K562 (cell line): ENCODE measurements around the gene ARHGAP4. TPM values are rescaled to one million over a fixed set of nuclear protein-coding genes. Genes with fewer than 3 reads are reported as not detected.
A peak's percentile ranks its signal among the peaks of the same experiment; 100 is the strongest.

Experiments used
- MEIS2 ChIP-seq: fragments of 450-650 bp; IDR thresholded peaks from 2 replicates; pipeline ENCODE4 v1.6.1; 2014; ENCODE audit warnings: mild to moderate bottlenecking; ENCODE audit not compliant: partially characterized antibody
- PCBP1 ChIP-seq: fragments of 200-400 bp; formaldehyde crosslinking; IDR thresholded peaks from 2 replicates; pipeline ENCODE4 v1.6.1; 2018; ENCODE audit warnings: mild to moderate bottlenecking, low read depth, low read length; ENCODE audit not compliant: poor library complexity, severe bottlenecking
- POLR2G ChIP-seq: fragments of 200-400 bp; formaldehyde crosslinking; IDR thresholded peaks from 2 replicates; pipeline ENCODE4 v1.6.1; 2017; ENCODE audit warnings: low read depth, mild to moderate bottlenecking, antibody characterized with exemption, low read length, moderate library complexity
- SLC30A9 ChIP-seq: fragments of 250-450 bp; sonication (Bioruptor Pico); IDR thresholded peaks from 2 replicates; pipeline ENCODE4 v1.8.0; 2022; ENCODE audit warnings: mild to moderate bottlenecking, moderate library complexity
- SRSF1 ChIP-seq: fragments of 200-400 bp; formaldehyde crosslinking; IDR thresholded peaks from 2 replicates; pipeline ENCODE4 v1.6.1; 2017; ENCODE audit warnings: mild to moderate bottlenecking, low read depth, low read length, moderate library complexity
- ZBTB49 ChIP-seq: sonication (generic); formaldehyde crosslinking; IDR thresholded peaks from 2 replicates; pipeline ENCODE4 v1.8.0; 2022; ENCODE audit warnings: missing genetic modification reagents, mild to moderate bottlenecking, borderline replicate concordance
- ZC3H11A ChIP-seq: IDR thresholded peaks from 2 replicates; pipeline ENCODE4 v1.6.1; 2012; ENCODE audit warnings: low read depth, low read length, improper control_type of control experiment
- ZNF143 ChIP-seq: sonication (generic); formaldehyde crosslinking; IDR thresholded peaks from 2 replicates; pipeline ENCODE4 v1.9.0; 2022; ENCODE audit warnings: mild to moderate bottlenecking, missing genetic modification reagents
- polyA plus RNA-seq, 8 experiments: library from polyadenylated mRNA; depleted of rRNA in 4 of 8; stranded (reverse) in 5 of 8; unstranded in 3 of 8; fragments of >200 nt; fragmentation: Nextera tagmentation in 2 of 8; fragmentation: Illumina TruSeq in 1 of 8; extraction: Ambion mirVana in 2 of 8; extraction: Trizol in 1 of 8; gene quantifications; 2 replicates each; pipeline versions ENCODE4 v1.2.1 to v1.2.3, GENCODE V29; 2011 to 2014; ENCODE audit warnings: inconsistent platforms in 1 of 8, missing spikeins in 1 of 8
- total RNA-seq, 7 experiments: library from RNA; depleted of rRNA in 6 of 7; stranded (reverse); fragments of >200 nt in 6 of 7; fragmentation: Illumina TruSeq in 2 of 7; extraction: Trizol in 2 of 7; gene quantifications; 2 replicates each; pipeline versions ENCODE4 v1.2.1 to v1.2.3, GENCODE V29; 2011 to 2021; ENCODE audit warnings: low replicate concordance in 1 of 7
- TF ChIP-seq, protein P1 (sequence below), 2 experiments: fragments of 450-650 bp in 1 of 2; sonication (generic) in 1 of 2; formaldehyde crosslinking in 1 of 2; IDR thresholded peaks; 2 replicates each; pipeline versions ENCODE4 v1.7.1 to v1.9.0; 2016 to 2022; ENCODE audit warnings: inconsistent platforms in 1 of 2, mild to moderate bottlenecking in 1 of 2, missing genetic modification reagents in 1 of 2
- TF ChIP-seq, protein P2 (sequence below): sonication (generic); formaldehyde crosslinking; IDR thresholded peaks from 2 replicates; pipeline ENCODE4 v1.9.0; 2022; ENCODE audit warnings: mild to moderate bottlenecking, missing genetic modification reagents
- TF ChIP-seq, protein P3 (sequence below): fragments of 250-450 bp; sonication (Bioruptor Pico); IDR thresholded peaks from 2 replicates; pipeline ENCODE4 v1.5.0; 2021
- TF ChIP-seq, protein P4 (sequence below): fragments of 450-650 bp; IDR thresholded peaks from 2 replicates; pipeline ENCODE4 v1.6.1; 2014; ENCODE audit warnings: low read depth, mild to moderate bottlenecking, moderate library complexity, borderline replicate concordance

Gene ARHGAP4
- total and polyA plus RNA-seq, 9 of the 15 experiments (the other 6 are each of a cell fraction or from before 2014, with no cell fraction given): 0.30 to 81.8 (median 13.5) TPM

- TF ChIP-seq ZBTB49: no peak
- no peak for TF ChIP-seq ZC3H11A
- peak; percentile 80 for TF ChIP-seq POLR2G
- TF ChIP-seq, protein P1, sequence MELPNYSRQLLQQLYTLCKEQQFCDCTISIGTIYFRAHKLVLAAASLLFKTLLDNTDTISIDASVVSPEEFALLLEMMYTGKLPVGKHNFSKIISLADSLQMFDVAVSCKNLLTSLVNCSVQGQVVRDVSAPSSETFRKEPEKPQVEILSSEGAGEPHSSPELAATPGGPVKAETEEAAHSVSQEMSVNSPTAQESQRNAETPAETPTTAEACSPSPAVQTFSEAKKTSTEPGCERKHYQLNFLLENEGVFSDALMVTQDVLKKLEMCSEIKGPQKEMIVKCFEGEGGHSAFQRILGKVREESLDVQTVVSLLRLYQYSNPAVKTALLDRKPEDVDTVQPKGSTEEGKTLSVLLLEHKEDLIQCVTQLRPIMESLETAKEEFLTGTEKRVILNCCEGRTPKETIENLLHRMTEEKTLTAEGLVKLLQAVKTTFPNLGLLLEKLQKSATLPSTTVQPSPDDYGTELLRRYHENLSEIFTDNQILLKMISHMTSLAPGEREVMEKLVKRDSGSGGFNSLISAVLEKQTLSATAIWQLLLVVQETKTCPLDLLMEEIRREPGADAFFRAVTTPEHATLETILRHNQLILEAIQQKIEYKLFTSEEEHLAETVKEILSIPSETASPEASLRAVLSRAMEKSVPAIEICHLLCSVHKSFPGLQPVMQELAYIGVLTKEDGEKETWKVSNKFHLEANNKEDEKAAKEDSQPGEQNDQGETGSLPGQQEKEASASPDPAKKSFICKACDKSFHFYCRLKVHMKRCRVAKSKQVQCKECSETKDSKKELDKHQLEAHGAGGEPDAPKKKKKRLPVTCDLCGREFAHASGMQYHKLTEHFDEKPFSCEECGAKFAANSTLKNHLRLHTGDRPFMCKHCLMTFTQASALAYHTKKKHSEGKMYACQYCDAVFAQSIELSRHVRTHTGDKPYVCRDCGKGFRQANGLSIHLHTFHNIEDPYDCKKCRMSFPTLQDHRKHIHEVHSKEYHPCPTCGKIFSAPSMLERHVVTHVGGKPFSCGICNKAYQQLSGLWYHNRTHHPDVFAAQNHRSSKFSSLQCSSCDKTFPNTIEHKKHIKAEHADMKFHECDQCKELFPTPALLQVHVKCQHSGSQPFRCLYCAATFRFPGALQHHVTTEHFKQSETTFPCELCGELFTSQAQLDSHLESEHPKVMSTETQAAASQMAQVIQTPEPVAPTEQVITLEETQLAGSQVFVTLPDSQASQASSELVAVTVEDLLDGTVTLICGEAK (IDR thresholded peaks at IDR 0.05): no peak
- TF ChIP-seq, protein P1 (CRISPR knock-in tag; IDR thresholded peaks at IDR 0.05): no peak
- TF ChIP-seq ZNF143 (CRISPR knock-in tag): no peak
- TF ChIP-seq, protein P2, sequence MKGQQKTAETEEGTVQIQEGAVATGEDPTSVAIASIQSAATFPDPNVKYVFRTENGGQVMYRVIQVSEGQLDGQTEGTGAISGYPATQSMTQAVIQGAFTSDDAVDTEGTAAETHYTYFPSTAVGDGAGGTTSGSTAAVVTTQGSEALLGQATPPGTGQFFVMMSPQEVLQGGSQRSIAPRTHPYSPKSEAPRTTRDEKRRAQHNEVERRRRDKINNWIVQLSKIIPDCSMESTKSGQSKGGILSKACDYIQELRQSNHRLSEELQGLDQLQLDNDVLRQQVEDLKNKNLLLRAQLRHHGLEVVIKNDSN: no peak
- TF ChIP-seq, protein P3, sequence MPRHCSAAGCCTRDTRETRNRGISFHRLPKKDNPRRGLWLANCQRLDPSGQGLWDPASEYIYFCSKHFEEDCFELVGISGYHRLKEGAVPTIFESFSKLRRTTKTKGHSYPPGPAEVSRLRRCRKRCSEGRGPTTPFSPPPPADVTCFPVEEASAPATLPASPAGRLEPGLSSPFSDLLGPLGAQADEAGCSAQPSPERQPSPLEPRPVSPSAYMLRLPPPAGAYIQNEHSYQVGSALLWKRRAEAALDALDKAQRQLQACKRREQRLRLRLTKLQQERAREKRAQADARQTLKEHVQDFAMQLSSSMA (CRISPR knock-in tag): peak; percentile 89
- TF ChIP-seq SLC30A9 (CRISPR knock-in tag): no peak
- TF ChIP-seq SRSF1: no peak
- TF ChIP-seq MEIS2: peak; percentile 22
- TF ChIP-seq PCBP1: no peak
- TF ChIP-seq, protein P4, sequence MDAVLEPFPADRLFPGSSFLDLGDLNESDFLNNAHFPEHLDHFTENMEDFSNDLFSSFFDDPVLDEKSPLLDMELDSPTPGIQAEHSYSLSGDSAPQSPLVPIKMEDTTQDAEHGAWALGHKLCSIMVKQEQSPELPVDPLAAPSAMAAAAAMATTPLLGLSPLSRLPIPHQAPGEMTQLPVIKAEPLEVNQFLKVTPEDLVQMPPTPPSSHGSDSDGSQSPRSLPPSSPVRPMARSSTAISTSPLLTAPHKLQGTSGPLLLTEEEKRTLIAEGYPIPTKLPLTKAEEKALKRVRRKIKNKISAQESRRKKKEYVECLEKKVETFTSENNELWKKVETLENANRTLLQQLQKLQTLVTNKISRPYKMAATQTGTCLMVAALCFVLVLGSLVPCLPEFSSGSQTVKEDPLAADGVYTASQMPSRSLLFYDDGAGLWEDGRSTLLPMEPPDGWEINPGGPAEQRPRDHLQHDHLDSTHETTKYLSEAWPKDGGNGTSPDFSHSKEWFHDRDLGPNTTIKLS: 0 out of 2 replicates have a peak, but pooled peaks have one; percentile 29
Measured at GRCh38 chrX:153934762-153935325, 8.8 kb upstream of the ARHGAP4 start, which contains the start of gene NAA10 (continued).
